Measurements from ENCODE around the gene CTNNBIP1. TPM values are rescaled to one million over a fixed set of nuclear protein-coding genes. Genes with fewer than 3 reads are reported as not detected.

Gene CTNNBIP1
- total RNA-seq, 4 donors from 2014 or later = 478 to 742 (median 566) TPM

GRCh38 chr1:9916452-9916851 is 6.4 kb upstream of the CTNNBIP1 start:
- WGBS, 2 donors = 91 to 93% methylated on average over 2 of the region's 2 CpGs
- no peak for DNase-seq (ENCODE audit: low spot score in 2 of 2)
- no peak for TF ChIP-seq POLR2A (IDR thresholded peaks at IDR 0.05)
- no peak for TF ChIP-seq CTCF (IDR thresholded peaks at IDR 0.05)
- intact Hi-C loops (cut with DNase I; ENCODE audit: low total_unique reads) = no loop called here
- H3K4me3 ChIP-seq (ENCODE audit: low read depth, poor library complexity, severe bottlenecking) = no peak overlapping the region

- no peak for TF ChIP-seq POLR2A (IDR thresholded peaks at IDR 0.05)
- no peak for TF ChIP-seq CTCF (IDR thresholded peaks at IDR 0.05)
- peak in 1 of 2 donors; percentile 69 for DNase-seq (ENCODE audit: low spot score in 2 of 2)
- intact Hi-C loops (cut with DNase I; ENCODE audit: low total_unique reads) = no loop called here
- WGBS, 2 donors = 47 to 55% methylated on average over 2 of the region's 2 CpGs
- H3K4me3 ChIP-seq (ENCODE audit: low read depth, poor library complexity, severe bottlenecking) = no peak overlapping the region
Observed at GRCh38 chr1:9914610-9914937, 4.5 kb upstream of the CTNNBIP1 start.

GRCh38 chr1:9912264-9912936 is 2.3 kb upstream of the CTNNBIP1 start:
- no peak for TF ChIP-seq POLR2A (IDR thresholded peaks at IDR 0.05)
- TF ChIP-seq CTCF (IDR thresholded peaks at IDR 0.05) = no peak
- intact Hi-C loops (cut with DNase I; ENCODE audit: low total_unique reads) = no loop called here
- 68 to 79% methylated on average over 12 of the region's 12 CpGs for WGBS, 2 donors
- no peak overlapping the region for H3K4me3 ChIP-seq (ENCODE audit: low read depth, poor library complexity, severe bottlenecking)
- peak in 1 of 2 donors; percentile 46 for DNase-seq (ENCODE audit: low spot score in 2 of 2)

- H3K4me3 ChIP-seq (ENCODE audit: low read depth, poor library complexity, severe bottlenecking) = no peak overlapping the region
- peak; percentile 100 for DNase-seq (ENCODE audit: low spot score in 2 of 2)
- 0 to 1% methylated on average over 38 to 41 of the region's 45 CpGs for WGBS, 2 donors
- intact Hi-C loops (cut with DNase I; ENCODE audit: low total_unique reads) = no loop called here
- TF ChIP-seq POLR2A (IDR thresholded peaks at IDR 0.05) = no peak
- no peak for TF ChIP-seq CTCF (IDR thresholded peaks at IDR 0.05)
Observed at GRCh38 chr1:9910423-9911178, 532 bp upstream of the CTNNBIP1 start.

- H3K4me3 ChIP-seq (ENCODE audit: low read depth, poor library complexity, severe bottlenecking) = peak overlapping the region; percentile 81
- TF ChIP-seq POLR2A (IDR thresholded peaks at IDR 0.05) (no peak), CTCF (IDR thresholded peaks at IDR 0.05) (no peak)
- peak in 1 of 2 donors; percentile 90 for DNase-seq (ENCODE audit: low spot score in 2 of 2)
- intact Hi-C loops (cut with DNase I; ENCODE audit: low total_unique reads) = no loop called here
- 1 to 2% methylated on average over 30 to 38 of the region's 47 CpGs for WGBS, 2 donors
Observed at GRCh38 chr1:9909234-9910046, 629 bp downstream of the CTNNBIP1 start.

All from lower leg skin (tissue), 4 donors.